Immature natural killer cell (primary cell): ENCODE data around the gene FAM13A. TPM values are rescaled to one million over a fixed set of nuclear protein-coding genes. Genes with fewer than 3 reads are reported as not detected.

Source experiments
- DNase-seq, 3 donors: peaks; one replicate each; pipeline ENCODE4 v3.0.0; 2022; ENCODE audit warnings: mixed read lengths in 1 of 3
- H3K27ac Mint-ChIP-seq, 6 donors: one replicate each; pipeline ENCODE4 v1.8.0; 2020; ENCODE audit warnings: mixed read lengths in 6 of 6, mild to moderate bottlenecking in 5 of 6, inconsistent platforms in 4 of 6, moderate library complexity in 3 of 6
- H3K27me3 Mint-ChIP-seq, 3 donors: one replicate each; pipeline ENCODE4 v1.8.0; 2020 to 2021; ENCODE audit warnings: low read depth in 3 of 3, mild to moderate bottlenecking in 3 of 3, mixed read lengths in 3 of 3, moderate library complexity in 3 of 3, inconsistent platforms in 1 of 3
- H3K36me3 Mint-ChIP-seq, 3 donors: one replicate each; pipeline ENCODE4 v1.8.0; 2020; ENCODE audit warnings: mixed read lengths in 3 of 3, inconsistent platforms in 2 of 3, mild to moderate bottlenecking in 2 of 3
- H3K4me1 Mint-ChIP-seq, 2 donors: one replicate each; pipeline ENCODE4 v1.8.0; 2020; ENCODE audit warnings: inconsistent platforms in 2 of 2, mild to moderate bottlenecking in 2 of 2, mixed read lengths in 2 of 2, moderate library complexity in 1 of 2
- H3K4me3 Mint-ChIP-seq, 5 donors: one replicate each; pipeline ENCODE4 v1.8.0; 2020; ENCODE audit warnings: mild to moderate bottlenecking in 5 of 5, mixed read lengths in 5 of 5, inconsistent platforms in 3 of 5, moderate library complexity in 3 of 5
- H3K9me3 Mint-ChIP-seq, 6 donors: one replicate each; pipeline ENCODE4 v1.8.0; 2020; ENCODE audit warnings: mild to moderate bottlenecking in 6 of 6, mixed read lengths in 6 of 6, inconsistent platforms in 4 of 6, moderate library complexity in 3 of 6
- polyA plus RNA-seq, 3 donors: library from polyadenylated mRNA; unstranded; fragments of 300-500 nt; fragmentation: Illumina TruSeq; gene quantifications; one replicate each; pipeline ENCODE4 v1.2.3, GENCODE V29; 2021

FAM13A gene
- polyA plus RNA-seq, 3 donors from 2014 or later, result 1.5 to 3.4 (median 1.7) TPM

DNA sequence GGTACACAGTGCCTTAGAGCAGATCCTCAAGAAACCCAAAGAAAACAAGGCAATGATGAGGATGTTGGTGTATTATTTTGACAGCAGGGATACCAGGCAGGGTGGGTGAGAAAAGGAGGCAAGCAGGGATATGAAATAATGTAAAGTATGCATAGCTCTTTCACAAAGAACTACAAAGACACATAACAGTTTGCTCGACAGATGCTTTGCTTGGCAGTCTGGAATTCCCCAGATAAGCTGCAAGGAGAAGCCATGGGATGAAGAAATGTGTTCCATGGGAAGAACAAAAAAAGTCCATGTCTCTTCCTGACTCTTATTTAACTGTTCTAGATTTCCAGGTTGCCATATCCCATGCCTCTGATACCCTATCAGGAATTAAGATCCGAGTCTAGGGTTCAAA, 75.4 kb downstream of the FAM13A start:
- DNase-seq, result no peak
- Mint-ChIP-seq H3K4me1 (no peaks in the 10 kb centered on the region), H3K36me3 (no peaks in the 10 kb centered on the region), H3K9me3 (no peaks in the 10 kb centered on the region), H3K4me3 (no peak overlapping the region), H3K27me3 (peaks cover 0 to 2% (median 0%) of the 10 kb centered on the region in 3 donors), H3K27ac (no peak overlapping the region)

- H3K4me1 Mint-ChIP-seq, result no peaks in the 10 kb centered on the region
- no peak overlapping the region for H3K4me3 Mint-ChIP-seq
- H3K9me3 Mint-ChIP-seq, result no peaks in the 10 kb centered on the region
- H3K36me3 Mint-ChIP-seq, result no peaks in the 10 kb centered on the region
- no peak overlapping the region for H3K27ac Mint-ChIP-seq
- peaks cover 0 to 2% (median 0%) of the 10 kb centered on the region in 3 donors for H3K27me3 Mint-ChIP-seq
- DNase-seq, result no peak
Observed at GRCh38 chr4:88979276-88979675, 77.7 kb downstream of the FAM13A start.

GRCh38 chr4:88976775-88977035, 80.3 kb downstream of the FAM13A start:
- no peak overlapping the region for H3K27ac Mint-ChIP-seq
- H3K4me1 Mint-ChIP-seq, result no peaks in the 10 kb centered on the region

GRCh38 chr4:88975958-88976774, 80.8 kb downstream of the FAM13A start:
- peaks cover 0 to 7% (median 0%) of the 10 kb centered on the region in 6 donors for H3K9me3 Mint-ChIP-seq
- H3K4me3 Mint-ChIP-seq, result no peak overlapping the region
- H3K27ac Mint-ChIP-seq, result no peak overlapping the region
- H3K4me1 Mint-ChIP-seq, result no peaks in the 10 kb centered on the region
- H3K36me3 Mint-ChIP-seq, result peaks cover 0 to 4% (median 0%) of the 10 kb centered on the region in 3 donors
- no peaks in the 10 kb centered on the region for H3K27me3 Mint-ChIP-seq
- DNase-seq, result no peak

More at GRCh38 chr4:88976775-88977035, 80.3 kb downstream of the FAM13A start:
- DNase-seq, result no peak
- Mint-ChIP-seq H3K36me3 (peaks cover 0 to 4% (median 0%) of the 10 kb centered on the region in 3 donors), H3K9me3 (peaks cover 0 to 7% (median 0%) of the 10 kb centered on the region in 6 donors), H3K4me3 (no peak overlapping the region), H3K27me3 (peaks cover 0 to 2% (median 0%) of the 10 kb centered on the region in 3 donors)

GRCh38 chr4:88971536-88971935, 85.4 kb downstream of the FAM13A start:
- Mint-ChIP-seq H3K27ac (no peak overlapping the region), H3K4me1 (no peaks in the 10 kb centered on the region), H3K9me3 (peaks cover 0 to 7% (median 0%) of the 10 kb centered on the region in 6 donors), H3K36me3 (peaks cover 0 to 4% (median 0%) of the 10 kb centered on the region in 3 donors), H3K27me3 (peaks cover 0 to 5% (median 4%) of the 10 kb centered on the region in 3 donors), H3K4me3 (no peak overlapping the region)
- DNase-seq, result no peak

GRCh38 chr4:88969746-88970145, 87.2 kb downstream of the FAM13A start:
- DNase-seq, result no peak
- H3K36me3 Mint-ChIP-seq, result peaks cover 0 to 4% (median 0%) of the 10 kb centered on the region in 3 donors
- H3K27me3 Mint-ChIP-seq, result peaks cover 0 to 5% (median 4%) of the 10 kb centered on the region in 3 donors
- H3K27ac Mint-ChIP-seq, result no peak overlapping the region
- H3K4me1 Mint-ChIP-seq, result no peaks in the 10 kb centered on the region
- H3K4me3 Mint-ChIP-seq, result no peak overlapping the region
- peaks cover 0 to 7% (median 0%) of the 10 kb centered on the region in 6 donors for H3K9me3 Mint-ChIP-seq

DNA sequence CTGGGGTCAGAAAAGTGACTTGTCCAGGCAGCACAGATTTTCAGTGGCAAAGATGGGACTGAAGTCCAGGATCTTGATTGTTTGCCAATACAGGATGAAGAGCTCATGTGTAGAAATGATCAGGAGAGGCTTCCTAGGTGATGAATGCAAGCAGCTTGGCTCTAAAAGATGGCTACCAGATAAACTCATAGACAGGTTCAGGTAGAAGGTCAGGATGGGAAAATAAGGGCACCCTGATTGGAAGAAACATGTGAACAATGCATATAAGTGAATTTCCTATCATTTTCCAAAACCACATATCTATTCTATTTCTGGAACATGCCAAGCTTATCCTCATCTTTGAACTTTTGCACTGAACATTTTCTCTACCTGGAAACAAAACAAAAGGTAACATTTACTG, 87.7 kb downstream of the FAM13A start:
- no peak overlapping the region for H3K27ac Mint-ChIP-seq

DNA sequence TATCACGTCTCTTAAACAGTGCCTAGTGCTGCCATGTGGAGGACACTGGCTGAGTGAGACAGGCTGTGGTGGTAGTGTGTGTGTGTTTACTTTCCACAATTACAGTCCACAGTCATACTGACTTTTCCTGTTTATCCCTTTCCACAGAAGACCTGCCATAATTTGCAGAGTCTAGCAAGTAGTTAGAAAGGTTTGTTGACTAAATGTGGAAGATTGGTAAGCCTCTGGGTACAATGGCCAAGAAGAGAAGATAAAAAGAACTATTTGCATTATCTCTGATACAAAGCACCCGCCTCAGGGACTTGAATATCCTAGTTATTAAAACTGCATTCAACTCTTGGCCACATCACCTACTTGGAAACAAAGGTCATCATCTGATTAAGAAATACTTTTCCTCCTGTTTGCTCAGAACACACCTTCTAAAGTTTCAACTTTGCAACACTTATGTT, 89.1 kb downstream of the FAM13A start:
- no peak for DNase-seq
- no peaks in the 10 kb centered on the region for H3K9me3 Mint-ChIP-seq
- H3K4me3 Mint-ChIP-seq, result no peak overlapping the region
- peaks cover 0 to 5% (median 4%) of the 10 kb centered on the region in 3 donors for H3K27me3 Mint-ChIP-seq
- H3K36me3 Mint-ChIP-seq, result no peaks in the 10 kb centered on the region
- no peak overlapping the region for H3K27ac Mint-ChIP-seq
- no peaks in the 10 kb centered on the region for H3K4me1 Mint-ChIP-seq

More for the DNA sequence above, 87.7 kb downstream of the FAM13A start:
- H3K27me3 Mint-ChIP-seq, result peaks cover 0 to 5% (median 4%) of the 10 kb centered on the region in 3 donors
- no peak for DNase-seq
- no peaks in the 10 kb centered on the region for H3K4me1 Mint-ChIP-seq
- peaks cover 0 to 4% (median 0%) of the 10 kb centered on the region in 3 donors for H3K36me3 Mint-ChIP-seq
- H3K9me3 Mint-ChIP-seq, result peaks cover 0 to 7% (median 0%) of the 10 kb centered on the region in 6 donors
- H3K4me3 Mint-ChIP-seq, result no peak overlapping the region

DNA sequence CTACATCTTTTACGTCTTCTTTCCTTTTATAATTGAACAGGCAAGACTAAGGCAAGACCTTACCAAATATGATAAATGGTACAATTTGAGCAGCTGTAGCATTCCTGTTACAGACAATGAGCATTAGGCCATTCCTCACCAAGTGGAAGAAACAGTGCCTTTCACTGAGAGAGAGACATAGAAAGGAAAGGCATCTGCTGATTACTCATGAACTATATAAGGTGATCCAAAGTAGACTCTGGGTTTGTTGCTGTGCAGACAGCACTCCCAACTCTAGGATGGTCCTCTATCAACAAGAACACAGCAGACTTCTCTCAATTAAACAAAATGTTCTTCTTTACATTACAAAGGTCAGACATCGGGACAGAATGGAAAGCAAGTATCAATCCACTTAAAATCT, 91.9 kb downstream of the FAM13A start:
- H3K27me3 Mint-ChIP-seq, result peaks cover 0 to 6% (median 4%) of the 10 kb centered on the region in 3 donors
- no peaks in the 10 kb centered on the region for H3K36me3 Mint-ChIP-seq
- H3K9me3 Mint-ChIP-seq, result no peaks in the 10 kb centered on the region
- H3K4me3 Mint-ChIP-seq, result no peak overlapping the region
- DNase-seq, result no peak
- no peak overlapping the region for H3K27ac Mint-ChIP-seq
- no peaks in the 10 kb centered on the region for H3K4me1 Mint-ChIP-seq

DNA sequence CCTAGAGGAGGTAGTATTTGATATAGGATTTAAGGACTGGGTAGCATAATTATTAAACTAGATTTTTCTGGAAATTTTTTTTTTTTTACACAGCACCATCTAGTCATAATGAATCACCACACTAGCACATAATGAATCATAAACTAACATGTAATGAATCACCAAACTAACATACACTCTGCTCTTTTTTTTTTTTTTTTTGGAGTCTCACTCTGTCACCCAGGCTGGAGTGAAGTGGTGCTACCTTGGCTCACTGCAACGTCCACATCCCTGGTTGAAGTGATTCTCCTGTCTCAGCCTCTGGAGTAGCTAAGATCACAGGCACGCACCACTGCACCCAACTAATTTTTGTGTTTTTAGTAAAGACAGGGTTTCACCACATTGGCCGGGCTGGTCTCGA, 92.5 kb downstream of the FAM13A start:
- no peak for DNase-seq
- H3K9me3 Mint-ChIP-seq, result no peaks in the 10 kb centered on the region
- no peaks in the 10 kb centered on the region for H3K4me1 Mint-ChIP-seq
- no peaks in the 10 kb centered on the region for H3K36me3 Mint-ChIP-seq
- no peak overlapping the region for H3K4me3 Mint-ChIP-seq
- H3K27ac Mint-ChIP-seq, result no peak overlapping the region
- H3K27me3 Mint-ChIP-seq, result peaks cover 0 to 6% (median 4%) of the 10 kb centered on the region in 3 donors

DNA sequence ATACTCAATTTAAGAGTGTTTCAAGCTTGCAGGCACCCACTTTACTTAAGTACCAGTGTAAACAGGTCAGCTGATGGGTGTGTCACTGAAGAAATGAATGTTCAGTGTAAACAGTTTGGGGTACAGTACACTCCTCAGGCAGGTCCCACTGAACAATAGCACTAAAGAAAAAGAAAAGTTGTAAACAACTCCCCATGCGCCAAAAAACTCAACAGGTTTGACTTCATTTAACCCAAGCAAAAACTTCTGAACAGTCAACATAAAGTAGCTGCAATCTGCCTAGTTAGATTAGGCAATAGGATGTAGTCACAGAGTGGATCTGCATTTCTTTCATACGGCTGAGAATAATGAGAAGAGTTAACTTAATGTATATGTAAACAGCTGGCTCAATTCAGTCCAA, 93.2 kb downstream of the FAM13A start:
- Mint-ChIP-seq H3K4me1 (no peaks in the 10 kb centered on the region), H3K27ac (no peak overlapping the region), H3K9me3 (no peaks in the 10 kb centered on the region), H3K27me3 (peaks cover 0 to 4% (median 3%) of the 10 kb centered on the region in 3 donors), H3K4me3 (no peak overlapping the region), H3K36me3 (no peaks in the 10 kb centered on the region)
- DNase-seq, result no peak

GRCh38 chr4:88962396-88962795, 94.6 kb downstream of the FAM13A start:
- no peak overlapping the region for H3K27ac Mint-ChIP-seq
- H3K27me3 Mint-ChIP-seq, result peaks cover 0 to 5% (median 4%) of the 10 kb centered on the region in 3 donors
- H3K4me1 Mint-ChIP-seq, result no peaks in the 10 kb centered on the region
- H3K9me3 Mint-ChIP-seq, result peaks cover 0 to 2% (median 0%) of the 10 kb centered on the region in 6 donors
- no peak overlapping the region for H3K4me3 Mint-ChIP-seq
- no peak for DNase-seq
- no peaks in the 10 kb centered on the region for H3K36me3 Mint-ChIP-seq

GRCh38 chr4:88960576-88960975, 96.4 kb downstream of the FAM13A start:
- Mint-ChIP-seq H3K9me3 (peaks cover 0 to 4% (median 0%) of the 10 kb centered on the region in 6 donors), H3K27ac (no peak overlapping the region), H3K4me3 (no peak overlapping the region), H3K4me1 (no peaks in the 10 kb centered on the region), H3K36me3 (no peaks in the 10 kb centered on the region), H3K27me3 (peaks cover 0 to 5% (median 4%) of the 10 kb centered on the region in 3 donors)
- no peak for DNase-seq

DNA sequence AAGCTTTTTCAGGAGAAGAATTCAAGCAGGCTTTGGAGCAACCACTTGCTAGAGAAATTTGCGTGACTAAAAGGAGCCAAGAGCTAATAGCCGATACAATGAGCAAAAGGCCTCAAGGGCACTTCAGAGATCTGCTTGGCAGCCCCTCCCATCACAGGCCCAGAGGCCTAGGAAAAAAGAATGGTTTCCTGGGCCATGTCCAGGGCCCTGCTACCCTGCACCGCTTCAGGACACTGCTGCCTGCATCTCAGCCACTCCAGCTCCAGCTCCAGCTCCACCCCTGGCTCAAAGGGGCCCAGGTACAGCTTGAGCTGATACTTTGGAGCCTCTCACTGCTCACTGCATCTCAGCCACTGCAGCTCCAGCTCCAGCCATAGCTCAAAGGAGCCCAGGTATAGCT, 98.9 kb downstream of the FAM13A start:
- H3K4me3 Mint-ChIP-seq, result no peak overlapping the region
- H3K4me1 Mint-ChIP-seq, result no peaks in the 10 kb centered on the region
- no peaks in the 10 kb centered on the region for H3K36me3 Mint-ChIP-seq
- peaks cover 0 to 4% (median 0%) of the 10 kb centered on the region in 6 donors for H3K9me3 Mint-ChIP-seq
- H3K27ac Mint-ChIP-seq, result no peak overlapping the region
- H3K27me3 Mint-ChIP-seq, result peaks cover 0 to 5% (median 4%) of the 10 kb centered on the region in 3 donors
- DNase-seq, result no peak
